Activated CD4-positive, CD25-positive, alpha-beta regulatory T cell (primary cell): ENCODE data around the gene PTAR1.

Experiments
- DNase-seq, 4 experiments: peaks; one replicate each; lab custom pipeline; 2025; lab: John Stamatoyannopoulos, UW

PTAR1 gene

DNA sequence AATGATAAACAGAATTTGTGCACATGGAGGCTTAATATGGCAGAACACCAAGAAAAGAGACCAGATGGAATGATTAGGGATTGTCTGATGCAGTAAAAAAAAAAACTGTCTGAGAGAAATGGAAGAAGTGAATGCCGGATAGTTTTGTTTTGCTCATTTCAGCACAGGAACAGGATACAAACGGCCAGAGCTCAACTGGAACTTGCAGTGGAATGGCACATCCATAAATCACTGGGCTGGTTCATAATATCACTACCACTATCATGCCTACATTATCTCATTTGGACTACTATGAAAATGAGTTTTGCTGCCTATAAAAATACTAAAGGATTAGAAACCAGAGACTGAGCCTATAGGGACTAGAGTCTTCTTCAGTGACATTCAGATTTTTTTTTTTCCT is 9.7 kb downstream of the PTAR1 start:
- no peak for DNase-seq

DNA sequence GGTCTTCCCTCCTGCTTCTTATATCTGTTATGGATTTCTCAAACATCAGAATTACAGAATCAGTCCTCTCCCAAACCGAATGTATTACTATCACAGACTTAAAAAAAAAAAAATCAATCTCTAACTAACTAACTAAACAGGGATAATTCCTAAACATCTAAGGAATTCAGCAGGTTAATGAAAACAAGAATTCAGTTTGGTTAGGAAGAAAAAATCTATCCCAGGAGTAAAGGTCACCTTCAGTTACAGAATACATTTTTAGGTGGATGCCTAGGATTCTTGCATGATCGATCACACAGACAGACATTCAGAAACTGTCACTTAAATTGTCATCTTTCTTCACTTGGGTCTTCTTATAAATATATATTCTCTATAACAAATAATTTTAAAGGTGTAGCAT is 11.5 kb downstream of the PTAR1 start:
- no peak for DNase-seq

DNA sequence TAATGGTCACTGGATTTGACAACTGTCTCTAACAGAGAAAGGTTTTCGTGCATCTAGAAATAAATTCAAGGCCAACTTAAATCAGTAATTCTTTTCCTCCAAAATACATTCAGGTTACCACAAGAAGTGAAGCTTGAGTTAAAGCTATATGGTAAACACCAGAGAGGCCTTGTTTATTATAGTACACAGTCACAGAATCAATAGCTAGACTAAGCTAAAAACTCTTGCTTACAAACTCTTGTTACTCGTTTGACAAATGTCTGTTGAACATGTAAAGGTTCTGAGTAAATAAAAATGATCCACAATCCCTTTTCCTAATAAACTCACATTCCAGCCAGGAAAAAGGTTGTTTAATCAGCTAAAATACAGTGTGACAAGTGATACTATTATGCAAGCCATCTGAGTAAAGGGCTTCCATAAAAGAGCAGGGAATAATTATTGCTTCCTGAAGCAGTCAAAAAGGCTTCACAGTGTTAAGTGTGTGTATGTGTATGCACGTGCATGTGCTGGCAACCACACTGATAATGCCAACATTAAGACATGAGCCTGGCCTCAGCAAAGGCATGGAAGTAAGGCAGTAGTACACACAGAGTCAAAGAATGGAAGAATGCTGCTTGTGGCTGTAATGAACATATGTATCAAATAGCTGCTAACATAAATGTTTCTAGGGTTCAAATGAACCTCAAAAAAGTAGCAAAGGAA is 12.8 kb downstream of the PTAR1 start:
- DNase-seq, result no peak

DNA sequence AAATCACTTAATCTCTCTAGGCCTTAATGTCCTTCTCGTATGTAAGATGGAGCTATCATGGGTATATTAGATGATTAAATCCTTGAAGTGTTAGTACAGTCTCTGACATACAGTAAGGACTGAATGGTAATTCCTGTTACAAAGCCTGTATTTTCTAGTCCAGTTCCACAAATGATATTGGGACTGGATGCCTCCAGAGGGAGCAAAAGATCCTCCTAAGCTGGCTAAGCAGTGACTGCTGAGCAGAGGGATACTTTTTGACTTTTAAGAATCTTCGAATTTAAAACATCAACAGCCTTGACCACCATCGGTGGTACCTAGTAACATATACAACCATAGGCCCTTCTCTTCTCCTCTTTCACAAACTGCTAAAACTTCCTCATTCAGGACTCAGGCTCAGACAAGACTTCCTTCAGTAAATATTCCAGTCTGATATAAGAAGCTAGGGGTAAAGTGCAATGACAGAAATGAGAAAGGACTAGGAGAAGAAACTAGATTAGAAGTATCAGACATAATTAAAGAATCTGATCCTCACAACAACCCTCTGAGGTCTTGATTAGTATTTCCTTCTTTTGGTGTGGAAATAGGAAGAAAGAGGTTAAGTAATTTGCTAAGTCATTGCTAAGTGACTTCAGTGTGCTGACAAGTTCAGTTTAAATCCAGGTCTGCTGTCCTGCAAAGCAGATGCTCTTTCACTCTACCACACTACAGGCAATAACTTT is 13.9 kb downstream of the PTAR1 start:
- no peak for DNase-seq

DNA sequence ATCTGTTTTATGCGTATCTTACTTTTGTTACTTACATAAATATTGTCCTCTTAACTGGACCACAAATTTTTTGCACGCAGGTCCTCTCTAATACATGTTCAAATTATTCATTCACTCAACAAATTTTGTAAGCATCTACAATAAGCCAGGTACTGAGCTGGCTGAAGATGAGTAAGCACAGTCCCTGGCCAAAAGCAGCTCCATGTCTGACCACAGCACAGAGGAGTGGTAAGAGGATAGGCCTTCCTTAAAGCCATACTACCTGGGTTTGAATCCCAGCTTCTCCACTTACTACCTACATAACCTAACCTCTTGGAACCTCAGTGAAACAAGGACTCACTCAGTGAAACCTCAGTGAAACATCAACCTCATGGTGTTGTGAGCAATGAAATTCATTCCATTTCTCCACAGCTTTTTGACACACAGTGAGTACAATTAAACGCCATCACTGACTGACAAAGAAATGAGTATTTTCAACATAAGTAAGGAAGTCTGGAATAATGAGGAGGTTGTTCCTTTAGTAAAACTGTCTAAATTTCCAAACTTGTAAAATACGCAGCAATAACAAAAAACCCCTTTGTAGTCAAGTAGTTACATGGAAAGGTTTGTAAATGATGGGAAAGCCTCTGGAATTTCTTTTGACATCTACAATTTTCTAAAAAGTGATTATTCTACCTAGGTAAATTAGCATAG is 15.0 kb downstream of the PTAR1 start:
- no peak for DNase-seq

DNA sequence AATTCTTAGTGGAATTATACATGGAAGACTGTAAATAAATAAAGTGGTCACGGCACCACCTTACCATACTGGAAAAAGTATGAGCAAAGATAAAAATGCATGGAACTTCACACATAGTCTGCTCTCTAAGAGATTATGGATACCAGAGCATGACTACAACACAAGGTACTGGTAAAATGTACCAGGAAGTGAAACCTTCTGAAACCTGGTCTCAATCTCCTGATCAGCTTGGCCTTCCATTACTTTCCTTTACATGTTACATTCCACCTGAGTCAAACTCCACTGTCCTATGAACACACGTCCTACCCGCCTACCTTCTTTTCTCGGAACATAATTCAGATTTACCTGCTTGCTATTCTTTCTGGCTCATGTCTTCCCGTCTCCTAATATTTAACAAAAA is 15.9 kb downstream of the PTAR1 start:
- DNase-seq, result no peak

DNA sequence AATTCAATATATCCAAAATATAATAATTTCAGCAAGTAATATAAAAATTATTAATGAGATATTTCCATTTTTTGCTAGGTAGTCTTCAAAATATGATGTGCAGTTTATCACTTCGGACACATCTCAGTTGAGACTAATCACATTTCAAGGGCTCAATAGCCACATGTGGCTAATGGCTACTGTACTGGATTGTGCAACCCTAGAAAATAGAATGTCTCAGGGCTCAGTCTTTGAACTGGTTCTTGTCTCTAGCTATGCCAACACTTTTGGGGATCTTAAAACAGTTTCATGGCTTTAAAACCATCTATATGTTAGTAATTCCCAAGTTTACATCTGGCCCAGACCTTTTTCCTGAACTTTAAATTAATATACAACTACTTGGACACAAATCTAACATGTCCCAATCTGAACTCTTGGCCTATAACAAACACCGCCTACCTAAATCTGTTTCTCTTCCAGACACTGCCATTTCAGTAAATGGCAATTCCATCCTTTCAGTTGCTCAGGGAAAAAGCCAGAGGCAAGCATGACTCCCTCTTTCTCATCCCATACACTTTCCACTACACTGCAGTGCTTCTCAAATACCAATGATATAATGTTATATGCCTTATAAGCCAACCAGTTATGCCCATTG is 18.8 kb downstream of the PTAR1 start:
- DNase-seq, result no peak

DNA sequence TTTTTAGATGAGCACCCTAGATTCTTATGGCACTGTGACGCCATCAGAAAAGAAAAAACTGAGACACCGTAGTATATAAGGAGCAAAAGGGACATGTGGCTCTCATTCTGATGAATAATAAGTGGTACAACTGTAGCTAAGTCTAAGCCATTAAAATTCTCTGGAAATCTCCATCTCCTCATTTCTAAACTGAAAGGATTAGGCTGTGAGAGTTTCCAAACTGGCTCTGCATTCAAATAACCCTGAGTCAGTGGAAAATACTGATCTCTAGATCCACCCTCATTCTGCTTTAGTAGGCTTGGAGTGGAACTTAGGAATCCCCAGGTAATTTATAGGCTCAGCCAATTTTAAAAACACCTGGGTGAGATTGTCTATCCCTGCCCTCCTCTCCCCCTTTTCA is 28.5 kb downstream of the PTAR1 start:
- no peak for DNase-seq

DNA sequence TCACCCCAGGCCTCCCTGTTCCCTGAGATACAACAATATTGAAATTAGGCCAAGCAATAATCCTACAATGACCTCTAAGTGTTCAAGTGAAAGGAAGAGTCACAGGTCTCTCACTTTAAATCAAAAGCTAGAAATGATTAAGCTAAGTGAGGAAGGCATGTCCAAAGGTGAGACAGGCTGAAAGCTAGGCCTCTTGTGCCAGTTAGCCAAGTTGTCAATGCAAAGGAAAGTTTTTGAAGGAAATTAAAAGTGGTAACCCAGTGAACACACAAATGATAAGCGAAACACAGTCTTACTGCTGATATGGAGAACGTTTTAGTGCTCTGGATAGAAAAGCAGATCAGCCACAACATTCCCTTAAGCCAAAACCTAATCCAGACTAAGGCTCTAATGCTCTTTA is 39.8 kb downstream of the PTAR1 start:
- DNase-seq, result no peak

DNA sequence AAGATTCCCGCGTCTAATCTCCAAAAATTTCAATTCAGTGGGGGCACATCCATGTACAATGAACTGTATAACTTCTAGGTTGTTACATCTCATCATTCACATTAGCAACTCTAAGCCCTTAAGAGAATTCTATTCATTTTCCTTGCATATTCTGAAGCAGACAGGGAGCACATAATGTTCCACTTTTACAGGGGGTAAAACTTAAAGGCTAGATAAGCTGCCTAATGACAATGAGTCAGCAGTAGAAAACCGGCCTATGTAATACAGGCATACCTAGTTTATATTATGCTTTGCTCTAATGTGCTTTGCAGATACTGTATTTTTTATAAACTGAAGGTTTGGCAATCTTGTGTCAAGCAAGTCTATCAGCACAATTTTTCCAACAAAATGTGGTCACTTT is 40.4 kb downstream of the PTAR1 start:
- DNase-seq, result no peak

DNA sequence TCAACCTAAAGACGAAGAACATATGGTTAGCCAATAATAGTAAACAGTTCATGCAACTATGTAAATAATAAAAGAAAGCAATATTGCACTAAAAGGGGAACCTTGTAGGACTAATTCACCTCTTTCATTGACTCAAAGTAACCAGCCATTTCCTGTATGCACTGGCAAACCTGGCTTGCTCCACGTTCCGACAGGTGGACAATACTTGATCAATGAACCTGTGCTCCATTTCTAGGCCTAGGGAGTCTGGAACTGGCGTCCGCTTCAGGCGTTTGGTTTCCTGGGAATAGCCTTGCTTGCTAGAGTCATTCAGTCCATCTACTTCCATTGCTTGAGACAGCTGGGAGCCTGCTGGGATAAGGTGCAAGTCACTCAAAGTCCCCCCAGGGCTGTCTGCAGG is 41.6 kb downstream of the PTAR1 start:
- no peak for DNase-seq

DNA sequence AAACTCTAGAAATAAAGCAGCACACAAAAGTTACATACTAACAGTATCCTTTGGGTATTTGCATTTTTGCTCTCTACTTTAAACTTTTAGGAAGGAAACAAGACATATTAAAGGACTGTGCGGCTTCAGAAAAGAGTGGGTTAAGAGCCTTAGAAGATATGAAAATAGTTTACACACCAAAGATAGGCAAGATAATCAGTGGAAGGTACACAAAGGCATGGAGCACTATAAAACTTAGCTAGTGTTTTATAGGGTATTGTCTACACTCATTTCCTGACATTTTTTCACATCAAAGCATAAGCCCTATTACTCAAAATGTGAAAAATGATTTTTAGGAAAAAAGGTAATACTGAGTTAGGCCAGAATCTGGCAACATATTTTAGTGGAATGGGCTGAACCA is 44.0 kb downstream of the PTAR1 start:
- DNase-seq, result no peak

DNA sequence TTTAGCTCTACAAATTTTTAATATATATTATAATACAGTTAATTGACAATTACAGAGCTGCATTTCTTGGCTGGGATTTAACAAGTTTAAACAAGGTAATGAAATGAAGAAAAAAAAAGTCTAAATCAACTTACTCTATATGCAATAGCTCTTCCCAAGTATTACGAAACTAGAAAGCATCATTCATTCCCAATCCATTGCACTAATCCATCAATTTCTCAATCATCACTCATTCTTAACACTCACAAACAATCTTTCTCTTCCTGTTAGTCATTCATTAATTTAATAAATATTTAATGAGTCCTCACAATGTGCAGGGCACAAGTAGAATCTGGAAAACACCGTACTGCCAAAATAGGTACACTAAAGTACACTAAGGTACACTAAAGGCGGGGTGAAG is 44.7 kb downstream of the PTAR1 start:
- no peak for DNase-seq

DNA sequence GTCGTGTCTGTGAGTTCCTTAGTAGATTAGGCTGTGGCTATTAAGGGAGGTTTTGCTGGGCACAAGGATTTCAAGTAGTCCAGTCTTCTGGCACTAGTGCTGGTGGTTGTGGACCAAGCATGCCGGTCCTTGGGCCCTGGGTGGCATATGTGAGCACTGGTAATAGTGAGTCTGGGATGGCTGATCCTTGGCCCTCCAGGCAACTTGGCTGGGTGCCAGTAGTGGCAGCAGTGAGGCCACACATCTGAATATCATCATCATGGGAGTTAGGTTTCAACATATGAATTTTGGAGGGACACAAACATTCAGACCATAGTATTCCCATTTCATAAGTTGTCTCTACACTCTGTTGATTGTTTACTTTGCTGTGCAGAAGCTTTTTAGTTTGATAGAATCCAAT is 62.3 kb downstream of the PTAR1 start:
- no peak for DNase-seq

DNA sequence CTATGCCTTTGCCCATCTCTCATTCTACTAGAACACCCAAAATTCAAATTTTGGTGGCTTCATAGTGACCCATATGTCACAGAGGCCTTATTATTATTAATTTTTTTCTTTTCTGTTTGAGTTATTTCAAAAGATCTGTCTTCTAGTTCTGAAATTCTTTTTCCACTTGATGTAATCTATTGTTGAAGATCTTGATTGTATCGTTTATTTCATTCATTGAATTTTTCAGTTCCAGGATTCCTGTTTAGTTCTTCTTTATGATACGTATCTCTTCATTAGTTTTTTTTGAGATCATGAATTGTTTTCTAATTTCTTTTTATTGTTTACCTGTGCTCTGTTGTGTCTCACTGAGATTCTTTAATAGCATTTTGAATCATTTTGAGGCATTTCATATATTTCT is 63.0 kb downstream of the PTAR1 start:
- no peak for DNase-seq

DNA sequence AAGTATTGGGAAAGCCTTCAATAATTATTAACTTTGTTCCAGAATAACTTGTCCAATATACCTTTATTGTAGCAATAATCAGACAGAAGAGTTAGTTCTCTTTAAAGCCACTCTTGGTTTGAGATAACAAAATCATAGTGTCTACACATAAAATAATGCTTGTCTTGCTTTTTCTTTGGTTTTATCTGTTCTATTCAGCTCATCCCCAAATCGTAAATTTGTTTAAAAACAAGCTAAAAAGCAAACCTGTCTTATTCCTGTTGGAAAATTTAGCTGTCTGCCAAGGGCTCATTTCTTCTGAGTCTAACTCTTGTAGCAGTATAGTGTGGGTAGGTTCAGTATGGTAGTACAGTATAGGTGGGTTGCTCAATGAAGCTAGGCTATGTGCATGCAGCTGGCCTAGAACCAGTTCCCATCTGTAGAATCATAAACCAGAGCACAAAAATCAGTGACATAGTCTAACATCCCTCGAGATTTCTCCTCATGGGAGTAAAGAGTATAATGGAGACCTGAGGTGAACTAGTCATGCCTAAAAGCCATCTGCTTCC is 69.7 kb downstream of the PTAR1 start:
- DNase-seq, result no peak

DNA sequence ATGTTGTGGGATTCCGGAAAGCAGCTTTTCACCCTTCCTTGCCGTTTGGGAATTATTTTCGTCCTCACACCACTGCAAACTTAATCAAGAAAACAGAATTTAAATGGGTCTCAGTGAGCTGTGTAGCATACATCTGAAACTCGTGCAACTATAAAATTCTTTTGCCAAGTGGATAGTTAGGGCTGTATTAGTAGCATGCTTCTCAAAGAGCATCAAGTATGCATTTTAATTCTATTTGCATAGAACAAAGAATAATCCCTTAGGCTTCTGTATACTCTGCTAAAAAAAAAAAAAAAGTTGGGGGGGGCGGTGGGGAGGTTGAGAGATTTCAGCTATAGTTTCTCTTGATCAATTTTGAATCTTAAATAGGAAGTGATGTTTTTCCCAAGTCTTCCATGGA is 75.9 kb downstream of the PTAR1 start:
- no peak for DNase-seq

DNA sequence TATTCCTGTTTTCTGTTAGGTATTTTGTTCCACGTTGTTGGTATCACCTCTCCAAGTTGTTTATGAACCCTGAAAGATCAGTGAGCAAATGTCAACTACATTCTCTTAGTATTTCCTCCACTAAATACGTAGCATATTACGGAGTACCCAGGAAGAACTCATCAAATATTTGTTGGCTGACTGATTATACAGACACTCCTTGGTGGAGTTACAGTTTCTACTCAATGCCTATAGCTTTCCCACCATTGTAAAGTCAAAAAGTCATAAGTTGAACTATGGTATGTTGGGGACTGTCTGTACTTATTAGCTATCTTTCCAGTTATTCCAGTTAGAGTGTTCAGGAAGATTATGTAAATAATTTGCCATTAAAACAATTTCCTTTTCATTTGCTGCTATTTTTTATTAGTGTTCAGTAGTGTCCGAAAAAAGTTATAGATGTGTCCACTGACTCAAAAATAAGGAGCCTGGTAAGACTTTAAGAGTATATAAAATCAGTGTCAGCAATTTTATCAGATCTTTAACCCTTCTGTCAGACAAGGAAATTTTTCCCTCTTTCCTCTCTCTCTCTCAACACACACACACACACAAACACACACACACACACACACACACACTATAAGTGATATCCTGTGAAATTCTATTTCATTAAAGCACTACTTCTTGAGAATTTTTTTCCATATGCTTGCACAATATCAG is 80.8 kb downstream of the PTAR1 start:
- DNase-seq, result no peak

DNA sequence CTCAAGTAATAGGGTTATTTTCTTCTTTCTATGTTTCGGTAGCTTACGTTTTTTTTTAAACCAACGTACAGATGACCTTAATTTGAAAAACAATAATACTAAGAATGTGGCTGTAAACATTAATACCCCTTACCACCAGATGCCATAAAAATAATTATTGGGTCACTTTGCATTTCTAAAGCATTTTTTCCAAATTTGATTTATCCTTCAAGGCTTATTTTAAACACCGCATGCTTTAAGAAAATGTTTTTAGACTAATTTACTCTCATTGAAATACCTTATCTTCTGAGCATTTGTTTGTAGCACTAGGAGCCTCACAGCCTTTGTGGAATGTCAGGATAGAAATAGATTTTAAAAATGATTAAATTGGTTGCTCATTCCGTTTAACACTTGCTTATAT is 81.9 kb downstream of the PTAR1 start:
- no peak for DNase-seq

DNA sequence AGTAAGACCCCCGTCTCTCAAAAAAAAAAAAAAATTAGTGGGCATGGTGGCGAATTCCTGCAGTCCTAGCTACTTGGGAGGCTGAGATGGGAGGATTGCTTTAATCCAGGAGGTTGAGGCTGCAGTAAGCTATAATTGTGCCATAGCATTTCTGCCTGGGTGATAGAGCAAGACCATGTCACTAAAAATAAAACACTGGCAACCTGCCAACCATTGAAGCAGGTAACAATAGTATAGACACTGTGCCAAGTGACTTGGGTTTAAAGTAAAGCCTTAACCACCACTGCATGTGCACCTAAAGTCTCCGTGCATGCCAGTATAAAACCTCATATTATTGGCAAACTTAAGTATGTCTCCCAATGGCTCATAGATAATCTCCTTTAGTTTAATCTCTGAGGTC is 84.2 kb downstream of the PTAR1 start:
- no peak for DNase-seq

DNA sequence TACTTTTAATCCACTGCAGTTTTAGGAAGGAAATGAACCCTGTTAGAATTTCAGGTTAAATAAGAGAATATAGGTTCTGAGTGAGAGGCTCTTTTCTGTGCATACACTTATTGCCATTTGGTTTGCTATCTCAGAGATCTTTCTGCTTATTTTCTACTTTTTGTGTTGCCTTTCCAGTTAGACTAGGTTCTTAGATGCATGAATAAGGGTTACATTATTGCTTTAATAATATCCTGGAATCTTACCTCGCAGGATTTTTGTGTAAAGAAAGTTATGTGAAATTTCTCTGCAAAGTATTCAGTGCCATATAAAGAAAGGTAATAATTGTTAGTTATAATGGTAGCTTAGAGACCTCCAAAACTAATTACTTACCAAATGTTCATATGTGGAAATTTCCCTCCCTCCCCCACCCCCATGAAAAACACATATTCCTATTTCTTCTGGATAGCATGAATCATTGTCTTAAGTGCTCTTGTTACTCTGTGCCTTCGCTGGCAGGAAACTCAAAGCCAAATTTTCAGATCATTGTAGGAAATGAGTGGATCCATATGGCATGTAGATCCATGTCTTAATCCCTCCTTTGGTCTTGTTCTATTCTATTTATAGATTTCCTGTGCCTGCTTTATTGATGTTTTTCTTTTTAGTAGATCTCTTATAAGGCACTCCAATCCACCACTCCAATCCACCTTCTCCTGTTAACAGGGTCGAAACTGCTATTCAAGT is 84.9 kb downstream of the PTAR1 start:
- no peak for DNase-seq
